ENCODE measurements around the gene STK32C.

GRCh38 chr10:132273966-132274365 is 33.8 kb downstream of the STK32C start:
- no peak for TF ChIP-seq SPI1 (IDR thresholded peaks at IDR 0.05; ENCODE audit: low read depth, low read length)
- no peak for TF ChIP-seq POLR2A (IDR thresholded peaks at IDR 0.05; ENCODE audit: low read depth, low read length)
- TF ChIP-seq POLR2AphosphoS5 (IDR thresholded peaks at IDR 0.05; ENCODE audit: low read depth, low read length), result no peak
- TF ChIP-seq TAF1 (IDR thresholded peaks at IDR 0.05; ENCODE audit: low read depth, low read length), result no peak
- TF ChIP-seq POU2F2 (IDR thresholded peaks at IDR 0.05; ENCODE audit: low read depth, low read length), result no peak
